ENCODE data around the gene CCDC196. TPM values are rescaled to one million over a fixed set of nuclear protein-coding genes. Genes with fewer than 3 reads are reported as not detected.

CCDC196 gene
- not detected for total RNA-seq

DNA sequence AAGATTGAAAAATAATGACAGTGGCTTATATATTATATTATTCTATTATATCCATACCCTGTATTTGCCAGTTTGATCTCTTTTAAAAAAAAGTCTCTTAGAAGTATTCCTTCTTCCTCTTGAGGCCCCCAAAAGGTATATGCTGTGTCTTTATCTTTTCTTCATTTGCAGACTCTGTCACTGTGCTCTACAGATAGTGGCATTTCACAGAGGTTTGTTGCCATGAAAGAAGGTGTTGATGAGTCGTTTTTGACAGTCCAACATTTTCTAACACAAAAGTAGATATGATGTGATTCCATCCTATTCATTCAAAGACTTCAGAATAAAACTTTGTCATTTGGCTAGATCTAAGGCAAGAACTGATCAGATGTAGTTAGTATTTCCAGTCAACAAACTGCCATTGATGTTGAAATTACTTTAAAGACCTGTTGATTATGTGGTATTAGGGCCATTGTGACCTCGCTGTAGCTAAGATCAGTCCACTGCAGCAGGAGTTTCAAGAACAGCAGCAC is at the start of gene CCDC196:
CCDC196 (plus strand) TSS at position 462 of the 512 bp plus-strand sequence. CDS start 132 bp downstream, outside the sequence.
- Histone ChIP-seq H3K27ac (no peak within 1 kb of the TSS), H3K27me3 (no peaks in the 10 kb centered on the region), H3K36me3 (no peaks in the 10 kb centered on the region), H3K4me1 (no peaks in the 10 kb centered on the region), H3K4me3 (no peak within 1 kb of the TSS), H3K9me3 (no peaks in the 10 kb centered on the region)
- no peak for TF ChIP-seq EP300 (IDR thresholded peaks at IDR 0.05; ENCODE audit: low read depth)
- no peak for TF ChIP-seq POLR2AphosphoS5 (IDR thresholded peaks at IDR 0.05)
- TF ChIP-seq CTCF (IDR thresholded peaks at IDR 0.05) = no peak
- no peak for TF ChIP-seq POLR2A (IDR thresholded peaks at IDR 0.05)
- WGBS, 2 donors (ENCODE audit: low coverage in 1 of 2) = 75 to 83% methylated on average over 2 of the region's 2 CpGs
- DNase-seq = no peak
- in situ Hi-C loops (cut with MboI; ENCODE audit: low pct_ligation_motif_present in 1 of 4, low pct_unique_long_range_greater_than_20kb in 1 of 4, low sequenced_read_pairs in 3 of 4) (loop anchor here in 1 of 4 donors (25.0 kb wide), 1 partner anchor 626 kb away; no protein-coding TSS in a partner anchor), intact Hi-C loops (cut with DNase I; ENCODE audit: low total_unique reads) (no loop called here)

DNA sequence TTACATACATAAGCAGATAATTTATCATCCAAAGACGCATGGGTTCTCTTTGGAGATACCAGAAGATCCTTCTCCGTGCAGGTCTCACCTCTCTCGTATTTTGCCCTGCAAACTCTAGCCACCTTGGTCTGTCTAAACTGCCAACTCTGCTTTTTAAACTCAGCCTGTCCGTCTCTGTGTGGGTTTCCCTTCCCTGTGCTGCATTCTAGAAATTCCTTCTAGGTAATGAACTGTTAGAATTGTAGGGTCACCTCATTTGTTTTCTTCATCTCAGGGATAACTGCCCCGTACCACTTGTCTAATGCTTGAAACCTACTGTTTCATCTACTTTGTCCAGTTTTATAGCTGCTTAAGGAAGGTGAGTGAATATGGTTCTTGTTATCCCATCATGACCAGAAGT is 45.4 kb upstream of the CCDC196 start:
- 85 to 96% methylated on average over 4 to 5 of the region's 5 CpGs for WGBS, 2 donors (ENCODE audit: low coverage in 1 of 2)
- in situ Hi-C loops (cut with MboI; ENCODE audit: low pct_ligation_motif_present in 1 of 4, low pct_unique_long_range_greater_than_20kb in 1 of 4, low sequenced_read_pairs in 3 of 4) = no loop called here

DNA sequence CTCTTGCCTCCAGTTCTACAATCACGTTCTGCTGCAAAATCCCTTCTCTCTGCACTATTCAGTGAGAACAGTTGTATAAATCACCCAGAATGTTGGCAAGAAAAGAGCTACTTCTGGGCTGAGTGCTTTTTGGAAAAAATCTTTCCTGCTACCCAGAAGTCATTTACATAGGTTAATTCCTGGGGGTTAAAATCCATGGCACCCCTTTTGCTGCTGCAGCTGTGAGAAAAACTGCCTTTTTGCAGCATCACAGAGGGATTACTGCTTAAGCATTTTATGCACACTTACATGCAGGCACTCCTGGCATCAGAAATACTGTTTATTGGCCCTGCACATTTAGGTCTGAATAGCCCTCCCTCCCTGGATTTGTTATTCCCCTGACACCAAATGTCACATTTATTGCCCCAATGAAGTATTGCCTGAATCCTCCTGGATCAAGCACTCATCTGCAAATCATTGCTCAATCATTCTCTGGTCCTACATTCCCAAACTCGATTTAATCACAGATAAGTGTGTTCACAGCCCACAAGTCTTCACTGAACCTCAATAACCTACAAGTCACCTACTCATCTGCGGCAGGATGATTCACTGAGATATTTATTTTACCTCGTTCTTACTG is 43.1 kb upstream of the CCDC196 start:
- no peaks in the 10 kb centered on the region for H3K4me1 ChIP-seq
- WGBS, 2 donors (ENCODE audit: low coverage in 1 of 2) = 60 to 65% methylated on average over 4 of the region's 4 CpGs
- H3K27ac ChIP-seq = no peak overlapping the region
- intact Hi-C loops (cut with DNase I; ENCODE audit: low total_unique reads) (no loop called here), in situ Hi-C loops (cut with MboI; ENCODE audit: low pct_ligation_motif_present in 1 of 4, low pct_unique_long_range_greater_than_20kb in 1 of 4, low sequenced_read_pairs in 3 of 4) (no loop called here)
- TF ChIP-seq POLR2AphosphoS5 (IDR thresholded peaks at IDR 0.05) (no peak), POLR2A (IDR thresholded peaks at IDR 0.05) (no peak), EP300 (IDR thresholded peaks at IDR 0.05; ENCODE audit: low read depth) (no peak), CTCF (IDR thresholded peaks at IDR 0.05) (no peak)
- no peaks in the 10 kb centered on the region for H3K27me3 ChIP-seq
- H3K36me3 ChIP-seq = no peaks in the 10 kb centered on the region
- DNase-seq = no peak
- H3K9me3 ChIP-seq = peaks cover 17 to 22% of the 10 kb centered on the region in 2 donors
- H3K4me3 ChIP-seq = no peak overlapping the region

More for the DNA sequence above, 45.4 kb upstream of the CCDC196 start:
- peaks cover 20 to 22% of the 10 kb centered on the region in 2 donors for H3K9me3 ChIP-seq
- no peak overlapping the region for H3K4me3 ChIP-seq
- intact Hi-C loops (cut with DNase I; ENCODE audit: low total_unique reads) = no loop called here
- no peak overlapping the region for H3K27ac ChIP-seq
- peaks cover 0 to 4% (median 0%) of the 10 kb centered on the region in 4 donors for H3K4me1 ChIP-seq
- TF ChIP-seq POLR2A (IDR thresholded peaks at IDR 0.05) (no peak), POLR2AphosphoS5 (IDR thresholded peaks at IDR 0.05) (no peak), CTCF (IDR thresholded peaks at IDR 0.05) (no peak), EP300 (IDR thresholded peaks at IDR 0.05; ENCODE audit: low read depth) (no peak)
- DNase-seq = no peak
- H3K27me3 ChIP-seq = no peaks in the 10 kb centered on the region
- H3K36me3 ChIP-seq = no peaks in the 10 kb centered on the region

- intact Hi-C loops (cut with DNase I; ENCODE audit: low total_unique reads) (no loop called here), in situ Hi-C loops (cut with MboI; ENCODE audit: low pct_ligation_motif_present in 1 of 4, low pct_unique_long_range_greater_than_20kb in 1 of 4, low sequenced_read_pairs in 3 of 4) (no loop called here)
- TF ChIP-seq EP300 (IDR thresholded peaks at IDR 0.05; ENCODE audit: low read depth) (no peak), CTCF (IDR thresholded peaks at IDR 0.05) (no peak), POLR2A (IDR thresholded peaks at IDR 0.05) (no peak)
- no peaks in the 10 kb centered on the region for H3K36me3 ChIP-seq
- H3K9me3 ChIP-seq = peaks cover 12 to 18% of the 10 kb centered on the region in 2 donors
- no peaks in the 10 kb centered on the region for H3K27me3 ChIP-seq
- 74 to 88% methylated on average over 2 of the region's 2 CpGs for WGBS, 2 donors (ENCODE audit: low coverage in 1 of 2)
- no peak overlapping the region for H3K4me3 ChIP-seq
- no peak for DNase-seq
- H3K27ac ChIP-seq = no peak overlapping the region
- no peaks in the 10 kb centered on the region for H3K4me1 ChIP-seq
These were observed 42.4 kb upstream of the CCDC196 start for GRCh38 chr14:66443785-66444184.
